ENCODE results near the gene MGAT5. TPM values are rescaled to one million over a fixed set of nuclear protein-coding genes. Genes with fewer than 3 reads are reported as not detected.

MGAT5 gene
- total and polyA plus RNA-seq, 7 donors = 1.1 to 7.0 (median 2.1) TPM

- Histone ChIP-seq H3K9me3 (no peaks in the 10 kb centered on the region), H3K4me1 (no peaks in the 10 kb centered on the region), H3K36me3 (ENCODE audit: insufficient read depth in 1 of 2, low read depth in 1 of 2) (no peaks in the 10 kb centered on the region), H3K27ac (no peak overlapping the region), H3K4me3 (no peak overlapping the region), H3K27me3 (ENCODE audit: insufficient read depth in 3 of 3, low read length in 2 of 3) (no peaks in the 10 kb centered on the region)
- no peak for ATAC-seq
- WGBS, 3 donors = 89 to 95% (median 94%) methylated on average over 9 to 11 of the region's 11 CpGs
- no peak for DNase-seq
- no peak for TF ChIP-seq CTCF (IDR thresholded peaks at IDR 0.05)
- intact Hi-C loops (cut with DNase I) = loop anchor here in 1 of 2 donors (10.0 kb wide), 1 partner anchor 435 kb away; no protein-coding TSS in a partner anchor
Measured at GRCh38 chr2:134459706-134460406, 206.0 kb downstream of the MGAT5 start.

GRCh38 chr2:134460583-134460998 lies 206.7 kb downstream of the MGAT5 start:
- Histone ChIP-seq H3K9me3 (no peaks in the 10 kb centered on the region), H3K36me3 (ENCODE audit: insufficient read depth in 1 of 2, low read depth in 1 of 2) (no peaks in the 10 kb centered on the region), H3K4me1 (no peaks in the 10 kb centered on the region), H3K4me3 (no peak overlapping the region), H3K27me3 (ENCODE audit: insufficient read depth in 3 of 3, low read length in 2 of 3) (no peaks in the 10 kb centered on the region), H3K27ac (no peak overlapping the region)
- 54 to 62% (median 57%) methylated on average over 8 of the region's 8 CpGs for WGBS, 3 donors
- DNase-seq (no peak), ATAC-seq (no peak)
- TF ChIP-seq CTCF (IDR thresholded peaks at IDR 0.05) = no peak
- intact Hi-C loops (cut with DNase I) = no loop called here

GRCh38 chr2:134461511-134461910 lies 207.6 kb downstream of the MGAT5 start:
- no peaks in the 10 kb centered on the region for H3K36me3 ChIP-seq (ENCODE audit: insufficient read depth in 1 of 2, low read depth in 1 of 2)
- no peaks in the 10 kb centered on the region for H3K4me1 ChIP-seq
- TF ChIP-seq CTCF (IDR thresholded peaks at IDR 0.05) = no peak
- H3K9me3 ChIP-seq = no peaks in the 10 kb centered on the region
- 72 to 74% (median 72%) methylated on average over 6 of the region's 6 CpGs for WGBS, 3 donors
- ATAC-seq (no peak), DNase-seq (no peak)
- H3K27me3 ChIP-seq (ENCODE audit: insufficient read depth in 3 of 3, low read length in 2 of 3) = no peaks in the 10 kb centered on the region
- no peak overlapping the region for H3K27ac ChIP-seq
- H3K4me3 ChIP-seq = no peak overlapping the region
- intact Hi-C loops (cut with DNase I) = no loop called here

- H3K27me3 ChIP-seq (ENCODE audit: insufficient read depth in 3 of 3, low read length in 2 of 3) = no peaks in the 10 kb centered on the region
- DNase-seq = no peak
- intact Hi-C loops (cut with DNase I) = no loop called here
- no peak for TF ChIP-seq CTCF (IDR thresholded peaks at IDR 0.05)
- no peak overlapping the region for H3K27ac ChIP-seq
- no peaks in the 10 kb centered on the region for H3K36me3 ChIP-seq (ENCODE audit: insufficient read depth in 1 of 2, low read depth in 1 of 2)
- H3K4me1 ChIP-seq = no peaks in the 10 kb centered on the region
- no peaks in the 10 kb centered on the region for H3K9me3 ChIP-seq
- no peak for ATAC-seq
- 94 to 97% (median 96%) methylated on average over 6 of the region's 6 CpGs for WGBS, 3 donors
- H3K4me3 ChIP-seq = no peak overlapping the region
Measured at GRCh38 chr2:134462275-134462674, 208.4 kb downstream of the MGAT5 start.

All from psoas muscle (tissue), 8 donors.